GM18520 (cell line): ENCODE data around the gene ARL8B.

ENCODE experiments used
- ATAC-seq: cut with Tn5 transposase; IDR thresholded peaks from one replicate; pipeline ENCODE4 v1.9.1; 2021; ENCODE audit not compliant: unreplicated experiment

ARL8B gene

GRCh38 chr3:5186089-5186857, 64.2 kb downstream of the ARL8B start:
- no peak for ATAC-seq

GRCh38 chr3:5186858-5187155, 64.7 kb downstream of the ARL8B start:
- ATAC-seq, result no peak

GRCh38 chr3:5187156-5187919, 65.2 kb downstream of the ARL8B start, which contains the start of gene EDEM1:
EDEM1 (plus strand) TSS chr3:5187707; CDS start chr3:5187806, 99 bp downstream.
- peak; percentile 86 for ATAC-seq

- peak; percentile 7 for ATAC-seq
Observed at GRCh38 chr3:5187920-5188418, 65.9 kb downstream of the ARL8B start.

DNA sequence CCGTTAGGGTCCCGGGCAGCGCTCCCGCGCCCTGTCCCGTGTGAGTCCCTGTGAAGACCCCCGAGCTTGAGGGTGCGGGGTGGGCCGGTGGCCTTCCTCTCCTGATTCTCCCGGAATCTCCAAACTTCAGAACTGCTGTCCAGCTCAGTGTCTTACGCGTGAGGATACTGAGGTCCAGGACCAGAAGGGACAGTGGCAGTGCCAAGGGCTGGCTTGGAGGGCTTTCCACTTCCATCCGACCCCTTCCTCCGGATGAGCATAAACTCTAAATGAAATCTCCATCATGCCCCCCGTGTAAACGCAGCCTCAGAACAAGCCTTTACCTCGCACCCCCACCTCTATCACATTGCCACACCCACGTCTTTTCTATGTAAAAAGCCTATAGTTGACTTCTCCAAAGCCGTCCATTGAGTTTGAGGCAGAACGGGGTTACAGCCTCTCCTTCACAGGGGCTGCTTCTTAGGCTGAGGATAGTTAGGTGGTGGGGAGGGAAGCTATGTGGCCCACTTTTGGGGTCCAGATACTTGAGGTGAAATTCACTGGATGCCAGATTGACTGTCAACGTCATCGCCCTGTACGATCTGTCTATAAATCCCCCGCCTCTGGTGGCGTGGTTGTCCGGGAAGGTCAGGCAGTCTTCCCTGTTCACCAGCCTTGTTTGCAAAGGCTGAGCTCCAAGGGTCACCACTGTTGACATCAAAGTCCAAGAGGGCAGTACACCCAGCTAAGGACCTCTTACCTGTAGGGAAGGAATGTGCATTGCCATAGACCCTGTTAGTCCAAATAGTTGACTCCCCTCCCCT, 66.5 kb downstream of the ARL8B start:
- ATAC-seq, result no peak

DNA sequence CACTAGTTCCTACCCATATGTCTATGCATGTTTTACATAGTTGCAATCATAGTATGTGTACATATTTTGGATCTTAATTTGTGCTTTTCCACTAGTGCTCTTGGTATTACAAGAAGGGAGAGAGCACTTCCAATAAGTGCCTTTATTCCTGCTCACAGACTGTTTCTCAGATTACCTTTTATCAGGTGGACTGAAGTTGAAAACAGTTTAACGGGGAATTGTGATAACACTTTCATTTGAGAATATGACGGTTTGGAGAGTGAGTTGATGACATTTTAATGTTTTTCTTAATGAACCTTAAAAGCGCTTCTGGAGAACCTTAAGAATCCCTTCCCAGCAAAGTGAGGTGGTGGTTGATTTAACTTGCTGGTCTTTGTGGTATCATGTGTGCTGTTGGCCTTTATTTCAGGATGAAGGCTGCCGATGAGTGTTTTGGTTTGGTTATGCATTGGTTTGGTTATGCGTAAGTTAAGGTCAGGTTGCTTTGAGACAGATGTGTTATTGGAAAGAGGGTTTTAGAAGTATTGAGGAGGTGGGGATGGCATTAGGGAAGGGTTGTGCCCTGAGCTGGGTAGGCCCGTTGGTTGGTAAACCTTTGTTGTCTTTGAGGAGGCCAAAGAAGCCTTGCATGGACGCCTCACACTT, 68.2 kb downstream of the ARL8B start:
- ATAC-seq, result no peak

DNA sequence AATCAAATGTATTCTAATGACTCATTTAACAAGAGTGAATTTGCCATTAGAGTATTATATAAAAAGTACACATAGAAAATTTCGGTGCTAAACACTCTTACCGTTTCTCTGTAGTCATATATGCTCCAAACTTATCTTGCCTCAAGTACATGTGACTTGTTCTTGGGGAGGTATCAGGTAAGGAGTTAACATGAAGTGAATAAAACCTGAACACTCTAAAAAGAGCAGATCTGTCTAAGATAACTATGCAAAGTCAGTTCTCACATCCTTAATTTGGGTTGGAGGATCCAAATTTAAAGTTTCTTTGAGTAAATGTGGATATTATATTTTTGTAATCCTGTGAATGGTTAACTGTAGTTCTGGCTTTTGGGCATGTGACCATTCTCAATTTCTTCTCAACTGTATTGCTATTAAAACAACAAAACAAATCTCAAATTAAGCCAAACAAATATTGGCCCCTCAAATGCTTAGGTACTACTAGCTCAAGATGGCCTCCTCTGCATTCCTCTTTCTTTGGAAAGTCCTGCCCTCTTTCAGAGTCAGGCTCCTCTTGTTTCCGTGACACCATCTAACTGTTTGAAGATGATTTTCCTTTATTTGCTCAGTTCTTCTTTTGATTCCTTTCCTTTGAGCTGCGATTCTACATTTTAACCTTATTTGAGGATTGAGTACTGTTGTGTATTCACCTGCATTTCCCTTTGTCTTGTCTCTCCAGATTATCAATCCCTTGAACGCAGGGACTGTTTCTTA, 69.6 kb downstream of the ARL8B start:
- ATAC-seq, result no peak

DNA sequence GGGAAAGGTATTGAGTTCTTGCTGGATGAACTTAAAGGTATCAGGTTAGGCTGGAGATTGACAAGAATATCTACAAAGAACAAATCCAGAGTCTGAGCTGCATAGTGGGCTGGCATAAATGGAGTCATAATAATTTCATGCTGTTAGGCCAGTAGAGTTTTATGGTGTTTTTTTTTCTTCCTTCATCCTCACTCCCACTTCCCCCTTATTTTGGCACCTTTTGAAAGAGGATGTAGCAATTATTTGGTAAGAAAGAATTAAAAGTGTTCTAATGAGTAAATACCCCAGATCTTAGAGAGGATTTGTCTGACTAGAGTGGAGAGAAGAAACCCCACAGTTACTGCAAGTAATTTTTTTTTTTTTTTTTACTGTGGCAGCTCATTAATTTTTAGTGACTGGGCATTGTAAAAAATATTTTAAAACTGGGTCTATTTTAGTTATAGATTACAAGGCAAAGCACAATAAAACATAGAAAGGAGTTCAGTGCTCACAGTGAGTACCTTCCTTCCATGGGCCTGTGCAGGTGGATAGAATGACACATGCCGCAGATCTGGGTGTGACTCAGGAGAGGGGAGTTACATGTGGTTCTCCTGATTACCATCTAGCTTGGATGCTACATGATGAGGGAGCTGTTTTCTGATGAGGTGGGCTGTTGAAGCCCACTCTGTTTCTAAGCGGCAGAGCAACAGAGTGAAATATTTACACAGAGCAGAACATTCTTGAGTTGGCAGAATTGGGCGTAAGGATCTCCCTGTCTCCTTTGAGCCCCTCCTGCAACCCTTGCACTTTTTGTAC, 70.7 kb downstream of the ARL8B start:
- no peak for ATAC-seq

- ATAC-seq, result no peak
Observed at GRCh38 chr3:5194341-5194740, 72.2 kb downstream of the ARL8B start.

GRCh38 chr3:5194801-5195509, 72.9 kb downstream of the ARL8B start:
- ATAC-seq, result peak; percentile 28

DNA sequence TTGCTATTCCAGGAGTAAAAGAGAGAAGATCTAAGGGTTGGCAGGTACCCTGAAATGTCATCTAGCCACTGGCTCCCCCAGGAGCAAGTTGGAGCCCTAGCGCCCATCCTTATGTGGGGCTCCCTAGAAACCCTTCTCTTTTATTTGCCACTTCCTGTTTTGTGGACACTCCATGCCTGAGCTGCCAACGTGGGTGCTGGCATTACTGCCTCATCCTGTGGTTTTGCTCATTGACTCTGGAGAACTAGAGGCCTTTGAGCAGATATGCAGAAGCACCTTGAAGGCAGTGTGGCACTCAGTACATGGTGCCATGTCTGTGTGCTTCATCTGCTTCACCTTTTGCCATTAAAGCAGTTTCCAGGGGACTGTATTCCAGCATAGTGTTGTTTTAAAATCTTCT, 73.5 kb downstream of the ARL8B start:
- no peak for ATAC-seq

- no peak for ATAC-seq
Observed at GRCh38 chr3:5197022-5197421, 74.9 kb downstream of the ARL8B start.

DNA sequence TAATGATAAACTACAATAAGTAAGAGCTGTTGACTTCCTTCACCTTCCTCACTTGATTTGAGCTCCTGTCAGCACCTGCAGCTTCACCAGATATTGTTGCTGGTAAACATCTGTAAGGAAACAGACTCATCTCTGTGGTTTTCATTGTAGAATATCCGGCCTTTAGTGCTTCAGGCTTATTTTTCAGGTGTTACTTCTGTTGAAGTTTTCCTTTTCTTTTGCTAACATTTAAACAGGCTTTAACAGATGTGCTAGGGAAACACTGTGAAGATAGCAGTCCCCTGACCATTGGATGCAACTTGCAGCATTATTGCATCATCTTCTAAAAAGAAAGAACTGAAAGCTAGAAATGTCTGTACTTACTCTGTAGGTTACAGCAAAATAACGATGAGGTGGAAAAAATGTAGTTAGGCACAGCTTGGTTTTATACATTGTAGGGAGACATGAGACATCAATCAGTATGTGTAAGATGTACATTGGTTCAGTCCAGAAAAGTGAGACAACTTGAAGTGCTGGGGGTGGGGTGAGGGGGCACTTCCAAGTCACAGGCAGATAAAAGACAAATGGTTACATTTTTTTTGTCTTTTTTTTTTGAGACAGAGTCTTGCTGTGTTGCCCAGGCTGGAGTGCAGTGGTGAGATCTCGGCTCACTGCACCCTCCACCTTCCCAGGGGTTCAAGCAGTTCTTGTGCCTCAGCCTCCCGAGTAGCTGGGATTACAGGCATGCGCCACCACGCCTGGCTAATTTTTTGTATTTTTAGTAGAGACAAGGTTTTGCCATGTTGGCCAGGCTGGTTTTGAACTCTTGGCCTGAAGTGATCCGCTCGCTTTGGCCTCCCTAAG, 75.6 kb downstream of the ARL8B start:
- ATAC-seq, result peak; percentile 45

DNA sequence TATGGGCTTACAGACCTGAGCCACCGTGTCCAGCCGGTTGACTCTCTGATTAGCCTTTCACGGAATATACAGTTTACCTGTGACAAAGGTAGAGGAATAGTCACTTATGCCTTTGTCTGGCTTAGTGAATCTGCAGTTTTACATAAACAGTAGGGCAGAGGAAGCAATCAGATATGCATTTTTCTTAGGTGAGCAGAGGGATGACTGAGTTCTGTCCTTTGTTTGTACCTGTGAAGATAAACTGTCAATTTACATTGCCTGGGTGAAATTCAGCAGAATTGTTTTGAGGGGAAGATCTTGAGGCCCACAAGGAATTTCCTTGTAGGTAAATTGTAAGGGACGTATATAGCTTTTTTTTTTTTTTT, 76.2 kb downstream of the ARL8B start:
- ATAC-seq, result no peak

GRCh38 chr3:5198986-5199731, 77.1 kb downstream of the ARL8B start:
- ATAC-seq, result peak; percentile 28

GRCh38 chr3:5201536-5201935, 79.4 kb downstream of the ARL8B start:
- no peak for ATAC-seq

- ATAC-seq, result no peak
Observed at GRCh38 chr3:5202222-5202621, 80.1 kb downstream of the ARL8B start.
